Inflammatory macrophage treated with lipopolysaccharide for 4 hours (primary cell): ENCODE measurements around the gene TRMT10A.

Experiments used
- DNase-seq: peaks from one replicate; pipeline ENCODE4 v3.0.0-alpha.2; 2020

Gene TRMT10A

GRCh38 chr4:99563310-99564186 is at the start of gene TRMT10A:
Gene TRMT10A (minus strand): TSS chr4:99564039. CDS start chr4:99559338, 4,701 bp downstream.
- peak; percentile 98 for DNase-seq

- no peak for DNase-seq
Measured at GRCh38 chr4:99612704-99613103, 48.9 kb upstream of the TRMT10A start.

GRCh38 chr4:99612281-99612680 is 48.4 kb upstream of the TRMT10A start:
- DNase-seq, result no peak

GRCh38 chr4:99610605-99611175 is 46.9 kb upstream of the TRMT10A start:
- DNase-seq, result no peak

- DNase-seq, result no peak
Measured at GRCh38 chr4:99608417-99608816, 44.6 kb upstream of the TRMT10A start.

- no peak for DNase-seq
Measured at GRCh38 chr4:99606716-99607115, 42.9 kb upstream of the TRMT10A start.

GRCh38 chr4:99594818-99595217 is 31.0 kb upstream of the TRMT10A start:
- DNase-seq, result no peak

- DNase-seq, result no peak
Measured at GRCh38 chr4:99593781-99594641, 30.2 kb upstream of the TRMT10A start.

- DNase-seq, result no peak
Measured at GRCh38 chr4:99591757-99592156, 27.9 kb upstream of the TRMT10A start.

GRCh38 chr4:99587803-99588202 is 24.0 kb upstream of the TRMT10A start:
- DNase-seq, result no peak

GRCh38 chr4:99587309-99587708 is 23.5 kb upstream of the TRMT10A start:
- DNase-seq, result no peak

GRCh38 chr4:99586797-99587196 is 23.0 kb upstream of the TRMT10A start:
- DNase-seq, result no peak

GRCh38 chr4:99586322-99586721 is 22.5 kb upstream of the TRMT10A start:
- no peak for DNase-seq

GRCh38 chr4:99585516-99585915 is 21.7 kb upstream of the TRMT10A start:
- no peak for DNase-seq

GRCh38 chr4:99578714-99579113 is 14.9 kb upstream of the TRMT10A start:
- no peak for DNase-seq

- peak; percentile 56 for DNase-seq
Measured at GRCh38 chr4:99574530-99575324, 10.9 kb upstream of the TRMT10A start, which contains the start of gene MTTP. Gene MTTP (plus strand): TSS chr4:99574824. CDS start chr4:99574910, 86 bp downstream.

GRCh38 chr4:99573735-99574368 is 10.0 kb upstream of the TRMT10A start:
- DNase-seq, result no peak

- DNase-seq, result no peak
Measured at GRCh38 chr4:99572527-99573240, 8.8 kb upstream of the TRMT10A start.

GRCh38 chr4:99571883-99572282 is 8.0 kb upstream of the TRMT10A start:
- DNase-seq, result no peak

GRCh38 chr4:99564921-99565320 is 1.1 kb upstream of the TRMT10A start:
- DNase-seq, result no peak

GRCh38 chr4:99552872-99553271 is 11.0 kb downstream of the TRMT10A start:
- DNase-seq, result no peak
